GM18505 (cell line): ENCODE data around the gene ATP6V1B1.

Experiments used
- ATAC-seq: cut with Tn5 transposase; IDR thresholded peaks from one replicate; pipeline ENCODE4 v1.9.1; 2021; ENCODE audit not compliant: unreplicated experiment
- POLR2A ChIP-seq: IDR thresholded peaks from 4 replicates; pipeline ENCODE4 v1.6.1; 2011; ENCODE audit warnings: borderline replicate concordance; ENCODE audit not compliant: insufficient read depth, insufficient read length; ENCODE audit errors: extremely low read depth

Gene ATP6V1B1

DNA sequence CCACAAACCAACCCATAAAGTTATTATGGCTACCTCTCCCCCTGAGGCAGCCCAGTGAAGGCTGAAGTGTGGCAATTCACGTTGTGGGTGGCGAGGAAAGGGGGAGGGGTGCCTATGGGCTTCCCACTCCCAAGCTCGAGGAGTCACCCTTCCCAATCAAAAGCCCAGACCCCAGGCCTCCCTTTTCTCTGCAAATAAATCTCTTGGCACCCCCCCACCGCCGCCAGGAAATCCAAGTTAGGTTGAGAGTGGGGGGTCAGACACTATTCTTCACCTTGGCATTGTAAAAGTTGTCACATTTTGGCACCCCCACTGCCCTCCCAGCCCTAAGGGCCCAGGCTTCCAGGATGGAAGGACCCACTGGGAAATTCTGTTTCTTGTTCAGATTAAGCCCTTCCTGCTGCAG is 49.6 kb downstream of the ATP6V1B1 start:
- TF ChIP-seq POLR2A: no peak
- ATAC-seq: no peak

DNA sequence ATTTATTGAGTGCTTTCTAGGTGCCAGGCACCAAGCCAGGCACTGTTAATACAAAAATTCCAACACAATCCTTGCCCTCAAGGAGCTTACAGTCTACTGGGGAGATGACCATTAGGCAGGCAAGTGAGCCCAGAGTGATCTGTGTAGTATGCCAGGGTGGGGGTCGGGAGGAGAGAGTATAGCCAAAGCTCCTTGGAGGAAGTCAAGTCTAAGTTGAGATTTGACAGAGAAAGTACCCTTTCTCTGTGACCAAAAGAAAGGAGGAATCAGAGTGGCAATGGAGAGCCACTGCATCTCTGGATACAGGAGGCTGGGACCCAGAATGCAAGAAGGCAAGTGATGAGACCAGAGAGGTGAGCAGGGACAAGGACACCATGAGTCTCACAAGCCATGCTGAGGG is 50.3 kb downstream of the ATP6V1B1 start:
- ATAC-seq: no peak
- TF ChIP-seq POLR2A: no peak

DNA sequence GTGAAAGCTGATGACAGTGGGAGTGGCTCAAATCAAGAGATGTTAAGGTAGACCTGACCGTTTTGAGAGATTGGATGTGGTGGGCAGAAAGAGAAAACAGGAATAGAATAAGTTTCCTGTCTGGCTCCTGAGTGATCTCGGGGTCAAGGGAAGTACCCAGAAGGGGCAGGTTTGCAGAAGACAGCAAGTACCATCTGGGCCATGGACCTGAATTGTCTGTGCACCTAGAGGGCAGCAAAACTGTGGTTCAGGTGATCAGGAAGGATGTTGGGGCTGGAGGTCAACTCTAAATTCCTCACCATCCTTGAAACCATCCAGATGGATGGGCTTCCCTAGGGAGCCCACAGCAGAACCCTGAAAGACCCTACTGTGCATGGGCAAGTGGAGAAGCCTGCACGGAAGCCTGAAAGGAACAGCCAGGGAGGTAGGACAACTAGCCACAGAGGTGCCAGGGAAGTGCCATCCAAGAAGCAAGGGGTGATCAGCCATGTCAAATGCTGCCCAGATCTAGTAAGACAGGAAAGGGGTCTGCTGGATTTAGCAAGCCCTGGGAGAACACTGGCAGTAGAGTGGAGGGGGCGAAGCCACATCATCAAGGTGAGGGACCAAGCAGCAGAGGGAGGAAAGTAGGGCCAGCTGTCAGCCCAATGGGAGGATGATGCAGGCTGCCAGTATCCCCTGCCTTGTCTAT is 50.9 kb downstream of the ATP6V1B1 start:
- no peak for TF ChIP-seq POLR2A
- ATAC-seq: no peak

DNA sequence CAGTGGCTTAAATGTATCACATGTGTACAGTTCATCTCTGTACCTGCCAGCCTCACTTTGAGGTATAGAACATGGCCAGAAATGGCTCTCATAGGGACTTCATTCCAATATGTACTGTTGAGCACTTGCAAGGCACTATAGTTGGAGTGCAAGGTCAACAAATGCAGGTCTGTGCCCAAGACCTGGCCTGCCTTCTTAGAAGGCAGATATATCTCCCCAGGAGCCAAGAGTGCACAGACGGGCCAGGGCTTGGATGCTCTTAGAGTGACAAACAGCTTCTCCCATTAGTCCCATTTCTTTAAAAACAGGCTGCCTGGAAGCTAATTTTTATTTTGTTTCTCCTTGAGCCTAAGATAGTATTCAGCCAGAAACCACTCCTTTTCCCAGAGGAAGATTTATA is 51.7 kb downstream of the ATP6V1B1 start:
- ATAC-seq: no peak
- TF ChIP-seq POLR2A: no peak

DNA sequence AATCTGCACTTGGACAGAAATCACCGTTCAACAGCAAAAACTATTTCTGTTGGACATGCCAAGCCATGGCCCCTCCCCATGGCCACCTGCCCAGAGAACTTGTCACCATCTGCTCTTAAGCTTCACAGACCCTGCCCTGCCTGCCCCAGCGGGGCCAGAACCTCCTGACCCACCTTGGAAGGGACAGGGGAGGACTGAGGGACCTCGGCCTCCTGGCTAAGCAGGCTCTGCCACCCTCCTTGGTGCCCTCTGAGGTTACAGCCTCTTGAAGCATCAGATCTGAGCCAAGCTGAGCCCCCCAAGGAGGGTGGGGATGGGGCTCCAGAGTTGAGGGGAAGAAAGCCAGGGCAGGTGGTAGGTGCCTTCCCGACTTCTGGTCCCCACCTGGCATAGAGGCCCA is 52.5 kb downstream of the ATP6V1B1 start:
- TF ChIP-seq POLR2A: no peak
- ATAC-seq: no peak

DNA sequence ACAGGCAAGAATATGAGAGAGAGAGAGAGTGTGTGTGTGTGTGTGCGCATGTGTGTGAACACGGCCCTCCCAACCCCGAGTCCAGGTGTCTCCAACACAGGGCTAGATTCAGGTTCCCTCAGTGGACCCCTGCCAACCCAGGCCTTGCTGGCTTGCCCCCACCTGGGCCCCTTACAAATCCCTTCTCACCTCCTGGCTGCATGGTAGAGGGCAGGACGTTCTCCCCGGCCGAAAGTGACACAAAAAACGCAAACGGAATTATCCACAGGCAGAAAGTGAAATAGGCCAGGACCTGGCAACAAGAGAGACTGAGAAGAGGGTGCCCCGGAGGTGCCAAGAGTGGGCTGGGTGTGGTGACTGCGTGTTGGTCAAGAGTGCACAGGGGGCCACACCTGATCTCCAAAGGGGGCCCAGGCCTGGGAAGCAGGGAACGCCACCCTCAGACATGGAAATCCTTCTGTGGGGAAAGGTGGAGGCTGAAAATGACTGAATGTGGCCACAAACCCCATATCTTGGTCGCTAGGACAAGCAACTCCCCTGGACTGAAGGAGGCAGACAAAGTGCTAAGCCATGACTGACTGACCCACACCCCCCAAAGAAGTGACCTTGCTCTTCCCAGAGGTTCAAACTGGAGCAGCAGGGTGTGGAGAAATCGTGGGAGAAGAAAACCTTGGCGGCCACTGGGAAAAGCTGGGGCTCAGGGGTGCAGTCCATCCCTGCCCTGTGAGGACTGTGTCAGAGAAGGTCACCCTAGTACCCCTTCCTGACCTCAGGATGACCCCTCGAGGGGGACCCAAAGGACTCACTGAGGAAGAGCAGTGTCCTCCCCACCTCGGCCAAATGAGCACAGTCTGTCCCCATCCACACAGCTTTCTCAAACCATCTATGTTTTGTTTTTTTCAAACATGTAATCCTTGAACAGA is 53.3 kb downstream of the ATP6V1B1 start:
- no peak for TF ChIP-seq POLR2A
- no peak for ATAC-seq

DNA sequence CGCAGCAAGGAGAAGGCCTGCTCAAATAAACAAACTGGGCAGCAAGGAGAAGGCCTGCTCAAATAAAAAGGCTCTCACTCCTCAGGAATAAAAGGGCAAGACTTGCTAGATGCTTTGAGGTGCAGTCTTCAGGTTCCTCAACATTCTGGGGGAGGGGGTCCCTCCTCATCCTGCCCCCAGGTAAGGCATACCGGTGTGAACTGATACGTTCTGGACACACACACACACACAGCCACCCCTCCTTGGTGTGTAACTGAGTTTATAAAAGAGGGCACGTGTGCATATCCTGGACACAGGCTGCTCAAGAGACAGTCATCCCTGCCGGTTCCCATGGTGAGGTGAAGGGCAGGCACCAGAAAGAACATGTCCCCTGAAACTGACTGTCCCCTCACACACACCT is 54.5 kb downstream of the ATP6V1B1 start:
- no peak for TF ChIP-seq POLR2A
- no peak for ATAC-seq

DNA sequence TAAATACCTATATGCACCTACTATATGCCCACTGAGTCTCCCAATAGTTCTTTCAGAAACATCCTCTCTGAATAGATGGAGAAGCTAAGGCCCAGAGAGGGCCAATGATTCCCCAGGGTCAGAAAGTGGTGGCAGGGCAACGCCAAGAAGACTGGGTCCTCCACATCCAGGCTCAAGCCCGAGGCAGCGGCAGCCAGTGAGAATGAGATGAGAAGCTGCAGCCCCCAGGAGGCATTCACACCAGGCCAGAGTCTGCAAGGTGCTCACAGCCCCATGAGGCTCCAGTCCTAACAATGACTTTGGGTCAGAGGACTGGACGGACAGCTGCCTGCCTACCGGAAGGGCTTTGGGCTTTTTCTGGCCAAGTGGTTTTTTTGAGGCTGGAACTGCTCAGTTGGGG is 55.4 kb downstream of the ATP6V1B1 start:
- no peak for ATAC-seq
- no peak for TF ChIP-seq POLR2A

DNA sequence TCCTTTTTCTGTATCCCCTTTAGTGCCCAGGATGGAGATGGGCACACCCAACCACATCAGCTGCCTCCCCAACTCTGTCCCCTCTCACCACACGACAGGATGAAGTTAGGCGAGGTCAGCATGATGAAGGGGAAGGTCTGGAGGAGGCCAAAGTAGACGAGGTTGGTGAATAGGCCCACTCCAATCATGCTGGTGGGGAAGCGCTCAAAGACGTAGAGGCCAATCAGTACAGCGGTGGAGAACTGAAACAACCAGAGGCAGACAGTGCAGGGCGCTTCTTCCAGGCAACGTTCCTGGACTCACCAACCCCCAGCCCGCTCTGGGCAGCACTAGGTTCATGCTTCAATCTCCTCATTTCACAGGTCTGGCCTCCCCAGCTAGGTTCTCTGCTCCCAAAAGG is 56.0 kb downstream of the ATP6V1B1 start:
- no peak for ATAC-seq

DNA sequence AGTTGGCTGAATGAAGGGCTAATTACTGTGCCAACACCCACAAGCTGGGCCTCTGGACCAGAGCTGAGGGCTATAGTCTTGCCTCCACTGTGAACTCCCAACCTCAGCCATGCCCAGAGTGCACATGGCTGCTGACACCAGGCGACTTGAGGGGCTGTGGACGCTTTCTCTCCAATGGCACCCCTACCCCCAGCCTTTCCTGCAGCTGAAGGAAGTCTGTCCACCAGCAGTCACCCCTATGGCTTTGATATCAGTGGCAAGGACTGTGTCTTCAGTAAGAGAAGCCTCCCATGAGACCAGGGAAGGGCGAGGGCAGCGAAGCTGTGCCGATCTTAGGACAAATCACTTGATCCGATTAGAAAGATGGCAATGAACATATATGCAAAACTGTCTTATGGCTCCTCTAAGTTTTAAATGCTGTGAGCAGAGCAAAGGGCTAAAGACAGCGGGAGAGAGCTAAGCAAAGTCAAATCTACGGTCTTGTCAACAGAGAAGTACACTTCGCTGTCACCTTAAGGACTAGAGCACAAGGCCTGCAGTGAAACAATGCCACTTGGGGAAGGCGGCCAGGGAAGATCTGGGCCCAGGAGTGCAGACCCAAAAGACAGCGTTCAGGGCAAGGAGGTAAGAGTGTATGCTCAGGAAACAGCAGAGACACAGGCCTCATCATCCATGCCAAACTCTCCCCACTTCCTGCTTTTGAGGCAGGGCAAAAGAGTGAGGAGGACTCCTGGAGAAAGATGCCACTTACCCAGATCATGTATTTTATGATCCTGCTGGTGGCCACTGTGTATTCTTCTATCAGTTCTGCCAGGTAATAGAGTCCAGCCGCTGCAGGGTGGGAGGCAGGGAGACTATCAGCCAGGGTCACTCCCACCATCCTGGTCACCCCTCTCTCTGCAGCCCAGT is 57.5 kb downstream of the ATP6V1B1 start:
- no peak for ATAC-seq
- no peak for TF ChIP-seq POLR2A

More for the DNA sequence above, 56.0 kb downstream of the ATP6V1B1 start:
- TF ChIP-seq POLR2A: no peak

DNA sequence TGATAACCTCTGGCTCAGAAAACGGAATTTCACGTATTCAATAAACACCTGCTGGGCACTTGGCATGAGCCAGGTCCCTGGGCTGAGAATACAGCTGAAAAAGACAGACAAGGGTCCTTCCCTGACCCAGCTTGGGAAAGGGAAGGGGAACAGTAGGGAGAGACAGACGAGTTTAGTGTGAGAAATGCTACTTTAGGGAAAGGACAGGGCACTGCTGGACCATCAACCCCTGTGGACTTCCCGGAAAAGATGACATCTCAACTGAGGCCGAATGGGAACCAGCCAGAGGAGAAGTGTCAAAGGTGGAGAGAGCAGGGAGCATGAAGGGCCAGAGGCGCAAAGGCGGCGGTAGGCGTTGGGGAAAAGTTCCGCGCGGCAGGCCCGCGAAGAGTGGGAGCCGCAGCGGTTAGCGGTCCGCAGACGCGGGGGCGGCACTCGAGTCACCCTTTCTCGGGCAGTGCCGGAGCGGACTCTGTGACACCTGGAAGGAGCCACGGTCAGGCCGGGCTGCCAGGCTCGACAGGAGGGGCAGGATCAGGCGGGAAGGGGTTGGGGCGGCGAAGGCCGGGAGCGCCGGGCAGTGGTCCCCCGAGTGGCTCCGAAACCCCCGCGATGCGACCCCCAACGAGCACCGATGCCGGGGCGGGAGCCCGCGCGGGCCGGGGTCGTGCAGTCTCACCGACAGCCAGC is 58.5 kb downstream of the ATP6V1B1 start:
- peak; percentile 31 for ATAC-seq
- no peak for TF ChIP-seq POLR2A

DNA sequence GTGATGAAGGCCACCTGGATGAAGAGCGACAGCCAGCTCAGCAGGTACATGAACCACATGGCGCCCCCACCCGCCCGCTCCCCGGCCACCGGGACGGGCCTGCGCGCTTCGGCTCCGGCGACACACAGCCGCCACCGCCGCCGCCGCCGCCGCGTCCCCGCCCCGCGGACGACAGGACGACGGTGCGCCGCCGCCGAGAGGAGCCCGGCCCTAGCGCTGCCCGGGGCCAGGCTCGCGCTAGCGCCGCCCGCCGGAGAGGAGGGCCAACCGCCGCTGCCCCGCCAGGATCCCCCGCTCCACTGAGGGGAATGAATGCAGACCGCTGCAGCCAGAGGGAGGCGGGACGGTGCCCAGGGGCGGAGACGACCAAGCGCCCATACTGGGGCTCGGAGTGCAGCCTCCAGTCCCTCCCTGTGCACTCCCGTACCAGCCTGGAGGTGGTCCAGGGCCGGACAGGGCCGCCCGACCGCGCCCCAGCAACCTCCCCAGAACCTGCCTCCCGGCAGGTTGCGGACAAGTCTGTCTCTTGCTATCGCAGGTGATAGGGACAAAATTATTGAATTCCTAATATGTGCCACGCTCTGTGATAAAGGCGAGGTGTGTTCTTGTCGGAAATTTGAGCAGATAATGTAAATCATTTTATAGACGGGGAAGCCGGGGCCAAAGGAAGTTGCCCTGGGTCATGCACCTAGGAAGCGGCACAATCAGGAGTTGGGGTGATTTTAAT is 59.2 kb downstream of the ATP6V1B1 start, which contains the start of gene TEX261:
TEX261 (minus strand) TSS at position 175 of the 727 bp plus-strand sequence; CDS start at position 59, 116 bp downstream.
- peak; percentile 76 for TF ChIP-seq POLR2A
- ATAC-seq: peak; percentile 93
